ENCODE results near the gene DCTN5.
"Not testable (repeated sequence)": the region's sequence is repeated elsewhere in the genome, so short reads cannot be mapped to it uniquely, and the experiment has no call there.

The DCTN5 gene

GRCh38 chr16:23694265-23694643, 53.0 kb downstream of the DCTN5 start:
- DNase-seq (ENCODE audit: low read depth), result no peak

DNA sequence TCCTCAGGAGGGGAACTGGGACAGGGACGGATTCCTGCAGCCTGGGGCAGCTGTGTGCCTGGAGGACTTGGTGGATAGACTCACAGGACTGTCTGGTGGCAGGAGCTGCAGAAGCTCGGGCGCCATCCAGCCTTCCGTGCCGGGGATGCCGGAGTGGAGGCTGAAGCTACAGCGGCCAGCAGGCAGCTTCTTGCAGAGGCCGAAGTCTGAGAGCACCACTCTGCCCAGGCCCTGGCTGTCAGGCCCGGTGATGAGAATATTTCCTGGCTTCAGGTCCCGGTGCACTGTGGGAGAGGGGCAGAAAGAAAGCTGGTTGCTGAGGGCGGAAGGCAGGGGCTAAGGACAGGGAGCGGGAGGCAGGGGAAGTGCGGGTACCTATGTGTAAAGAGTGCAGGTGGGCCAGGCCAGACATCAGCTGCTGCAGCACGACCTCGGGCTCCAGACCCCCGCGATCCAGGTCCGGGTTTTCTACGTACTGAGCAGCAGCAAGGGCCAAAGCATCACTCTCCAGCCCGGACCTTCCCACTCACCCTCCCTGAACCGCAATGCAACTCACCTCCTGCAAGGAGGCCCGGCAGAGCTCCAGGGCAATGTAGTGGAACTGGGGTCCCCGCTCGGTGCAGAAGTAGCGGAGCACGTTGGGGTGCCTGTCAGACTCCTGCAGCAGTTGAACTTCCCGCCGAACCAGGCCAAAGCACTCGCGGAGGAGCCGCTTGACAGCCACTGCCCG, 53.5 kb downstream of the DCTN5 start:
- DNase-seq (ENCODE audit: low read depth), result peak; percentile 70

- no peak for DNase-seq (ENCODE audit: low read depth)
These were observed 54.5 kb downstream of the DCTN5 start for GRCh38 chr16:23695756-23696155.

- DNase-seq (ENCODE audit: low read depth), result no peak
These were observed 57.8 kb downstream of the DCTN5 start for GRCh38 chr16:23699100-23699499.

DNA sequence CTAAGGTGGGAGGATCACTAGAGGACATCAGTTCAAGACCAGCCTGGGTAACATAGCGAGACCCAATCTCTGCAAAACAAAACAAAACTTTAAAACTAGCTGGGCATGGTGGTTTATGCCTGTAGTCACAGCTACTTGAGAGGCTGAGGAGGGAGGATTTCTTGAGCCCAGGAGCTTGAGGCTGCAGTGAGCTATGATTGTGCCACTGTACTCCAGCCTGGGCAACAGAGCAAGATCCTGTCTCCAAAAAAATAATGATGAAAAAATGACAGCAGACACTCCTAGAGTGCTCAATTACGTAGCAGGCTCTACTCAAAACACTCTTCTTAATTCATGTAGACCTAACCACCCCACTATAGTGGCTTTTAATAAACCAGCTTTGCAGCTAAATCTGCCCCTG, 58.8 kb downstream of the DCTN5 start:
- DNase-seq (ENCODE audit: low read depth), result no peak

DNA sequence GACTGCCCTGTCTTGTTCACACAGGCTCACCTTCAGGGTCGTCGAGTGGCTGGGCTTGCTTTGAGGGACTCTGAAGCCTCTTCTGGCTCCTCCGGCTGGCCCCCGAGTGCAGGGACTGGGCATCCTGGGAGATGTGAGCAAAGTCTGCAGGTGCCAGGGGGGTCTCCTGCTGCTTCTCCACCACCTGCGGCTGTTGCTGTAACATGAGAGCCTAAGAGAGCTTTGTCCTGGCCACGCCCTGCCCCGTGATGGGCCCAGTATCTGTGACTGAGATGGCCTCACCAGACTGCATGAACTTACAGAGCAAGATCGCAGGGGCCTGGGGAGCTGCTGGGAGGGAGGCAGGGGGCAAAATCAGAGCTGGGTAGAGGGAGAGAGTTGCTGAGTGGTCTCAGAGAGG, 59.2 kb downstream of the DCTN5 start:
- DNase-seq (ENCODE audit: low read depth), result no peak

- DNase-seq (ENCODE audit: low read depth), result no peak
These were observed 59.8 kb downstream of the DCTN5 start for GRCh38 chr16:23701045-23701444.

DNA sequence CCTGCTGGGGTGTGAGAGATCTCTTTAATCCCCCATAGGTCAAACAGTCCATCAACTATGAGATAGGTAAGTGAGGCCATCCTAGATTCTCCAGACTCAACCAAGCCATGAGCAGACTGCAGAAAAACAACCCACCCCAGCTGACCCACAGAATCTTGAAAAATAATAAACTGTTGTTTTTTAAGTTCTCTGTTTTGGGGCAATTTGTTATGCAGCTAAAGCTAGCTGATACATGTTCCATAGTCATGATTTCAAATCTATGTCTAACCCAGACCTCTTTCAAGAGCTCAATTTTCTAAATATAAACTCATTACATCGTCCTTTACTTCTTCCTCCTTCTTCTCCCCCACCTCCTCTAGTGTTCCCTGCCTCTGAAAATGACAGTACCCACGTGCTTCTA, 61.7 kb downstream of the DCTN5 start:
- no peak for DNase-seq (ENCODE audit: low read depth)

- DNase-seq (ENCODE audit: low read depth), result no peak
These were observed 63.7 kb downstream of the DCTN5 start for GRCh38 chr16:23704772-23705516.

DNA sequence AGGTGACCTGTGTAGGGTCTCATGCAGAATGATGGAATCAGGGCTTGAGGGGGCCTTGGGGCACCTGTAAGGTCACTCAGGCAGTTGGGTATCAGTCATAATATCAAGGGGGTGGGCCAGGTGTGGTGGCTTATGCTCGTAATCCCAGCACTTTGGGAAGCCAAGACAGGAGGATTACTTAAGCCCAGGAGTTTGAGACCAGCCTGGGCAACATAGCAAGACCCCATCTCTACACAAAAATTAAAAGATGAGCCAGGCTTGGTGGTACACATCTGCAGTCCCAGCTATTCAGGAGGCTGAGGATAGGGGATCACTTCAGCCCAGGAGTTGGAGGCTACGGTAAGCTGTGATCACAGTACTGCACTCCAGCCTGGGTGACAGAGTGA, 64.2 kb downstream of the DCTN5 start:
- DNase-seq (ENCODE audit: low read depth), result no peak

DNA sequence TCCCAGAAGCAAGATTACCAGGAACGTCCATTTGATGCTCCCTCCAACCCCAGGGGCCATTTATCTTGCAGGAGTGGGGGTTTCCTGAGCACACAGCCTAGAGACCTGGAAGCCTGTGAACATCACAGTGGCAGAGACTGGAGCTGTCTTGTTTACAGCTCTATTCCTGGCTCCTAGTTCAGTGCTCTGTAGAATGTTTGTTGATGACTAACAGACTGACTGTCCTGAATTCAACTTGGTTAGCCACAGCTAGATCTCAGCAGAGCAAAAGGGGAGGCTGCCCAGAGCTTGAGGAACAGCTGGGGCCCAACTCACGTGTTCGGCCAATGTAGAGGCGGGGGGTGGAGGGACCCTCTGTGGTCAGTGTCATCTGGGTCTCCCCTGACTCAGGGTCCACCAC, 65.2 kb downstream of the DCTN5 start:
- no peak for DNase-seq (ENCODE audit: low read depth)

GRCh38 chr16:23709536-23709935, 68.3 kb downstream of the DCTN5 start:
- DNase-seq (ENCODE audit: low read depth), result no peak

DNA sequence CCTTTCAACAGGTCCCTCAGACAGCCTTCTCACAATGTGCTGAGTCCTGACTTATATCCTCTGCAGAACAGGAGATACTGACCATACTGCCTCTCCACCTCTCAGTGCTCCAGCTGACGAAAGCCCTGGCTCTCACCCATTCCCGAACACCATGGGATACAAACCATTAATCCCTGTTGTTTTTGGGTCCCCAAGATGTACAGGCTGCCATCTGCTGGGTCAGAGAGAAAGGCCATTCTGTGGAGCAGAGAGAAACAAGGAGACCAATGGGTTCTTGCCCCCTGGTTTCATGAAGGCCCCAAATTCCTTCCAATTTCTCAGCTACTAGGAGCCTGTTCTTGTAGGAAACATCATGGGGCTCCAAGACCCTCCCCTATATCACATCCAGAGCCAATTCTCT, 68.7 kb downstream of the DCTN5 start:
- DNase-seq (ENCODE audit: low read depth), result no peak

GRCh38 chr16:23710504-23710903, 69.2 kb downstream of the DCTN5 start:
- no peak for DNase-seq (ENCODE audit: low read depth)

- no peak for DNase-seq (ENCODE audit: low read depth)
These were observed 70.5 kb downstream of the DCTN5 start for GRCh38 chr16:23711785-23712184.

- DNase-seq (ENCODE audit: low read depth), result no peak
These were observed 71.7 kb downstream of the DCTN5 start, which contains the start of gene ERN2 for GRCh38 chr16:23712976-23713375. Gene ERN2, minus strand, starts transcription at chr16:23713222. Its CDS starts 35 bp downstream, at chr16:23713187.

GRCh38 chr16:23716484-23716883, 75.2 kb downstream of the DCTN5 start:
- DNase-seq (ENCODE audit: low read depth), result no peak

DNA sequence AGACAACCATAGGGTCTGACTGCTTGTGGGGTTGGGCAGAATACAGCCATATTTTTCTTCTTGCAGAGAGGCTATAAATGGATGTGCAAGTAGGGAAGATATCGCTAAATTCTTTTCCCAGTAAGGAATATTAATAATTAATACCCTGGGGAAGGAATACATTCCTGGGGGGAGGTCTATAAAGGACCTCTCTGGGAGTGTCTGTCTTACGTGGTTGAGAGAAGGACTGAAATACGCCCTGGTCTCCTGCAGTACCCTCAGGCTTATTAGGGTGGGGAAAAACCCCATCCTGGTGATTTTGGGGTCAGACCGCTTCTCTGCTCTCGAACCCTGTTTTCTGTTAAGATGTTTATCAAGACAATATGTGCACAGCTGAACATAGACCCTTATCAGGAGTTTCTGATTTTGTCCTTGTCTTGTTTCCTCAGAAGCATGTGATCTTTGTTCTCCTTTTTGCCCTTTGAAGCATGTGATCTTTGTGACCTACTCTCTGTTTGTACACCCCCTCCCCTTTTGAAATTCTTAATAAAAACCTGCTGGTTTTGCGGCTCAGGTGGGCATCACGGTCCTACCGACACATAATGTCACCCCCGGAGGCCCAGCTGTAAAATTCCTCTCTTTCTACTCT, 81.5 kb downstream of the DCTN5 start:
- DNase-seq (ENCODE audit: low read depth), result not testable (repeated sequence)

- DNase-seq (ENCODE audit: low read depth), result peak; percentile 26
These were observed 83.0 kb downstream of the DCTN5 start for GRCh38 chr16:23724096-23724784.

- DNase-seq (ENCODE audit: low read depth), result no peak
These were observed 83.5 kb downstream of the DCTN5 start for GRCh38 chr16:23724785-23725131.

- DNase-seq (ENCODE audit: low read depth), result no peak
These were observed 85.4 kb downstream of the DCTN5 start for GRCh38 chr16:23726710-23727109.
